M059J (cell line): ENCODE data around the gene MYL3. TPM values are rescaled to one million over a fixed set of nuclear protein-coding genes. Genes with fewer than 3 reads are reported as not detected.
A peak's percentile ranks its signal among the peaks of the same experiment; 100 is the strongest.

Experiments used
- DNase-seq: peaks from one replicate; pipeline ENCODE4 v3.0.0-alpha.2; 2012; ENCODE audit warnings: low read depth
- total RNA-seq: library from RNA; depleted of rRNA; stranded (reverse); fragments of >200 nt; shearing (Covaris generic); gene quantifications from 2 replicates; pipeline ENCODE4 v1.2.3, GENCODE V29; 2014

MYL3 gene
- total RNA-seq, 1 experiment from 2014 or later = 2.6 TPM

DNA sequence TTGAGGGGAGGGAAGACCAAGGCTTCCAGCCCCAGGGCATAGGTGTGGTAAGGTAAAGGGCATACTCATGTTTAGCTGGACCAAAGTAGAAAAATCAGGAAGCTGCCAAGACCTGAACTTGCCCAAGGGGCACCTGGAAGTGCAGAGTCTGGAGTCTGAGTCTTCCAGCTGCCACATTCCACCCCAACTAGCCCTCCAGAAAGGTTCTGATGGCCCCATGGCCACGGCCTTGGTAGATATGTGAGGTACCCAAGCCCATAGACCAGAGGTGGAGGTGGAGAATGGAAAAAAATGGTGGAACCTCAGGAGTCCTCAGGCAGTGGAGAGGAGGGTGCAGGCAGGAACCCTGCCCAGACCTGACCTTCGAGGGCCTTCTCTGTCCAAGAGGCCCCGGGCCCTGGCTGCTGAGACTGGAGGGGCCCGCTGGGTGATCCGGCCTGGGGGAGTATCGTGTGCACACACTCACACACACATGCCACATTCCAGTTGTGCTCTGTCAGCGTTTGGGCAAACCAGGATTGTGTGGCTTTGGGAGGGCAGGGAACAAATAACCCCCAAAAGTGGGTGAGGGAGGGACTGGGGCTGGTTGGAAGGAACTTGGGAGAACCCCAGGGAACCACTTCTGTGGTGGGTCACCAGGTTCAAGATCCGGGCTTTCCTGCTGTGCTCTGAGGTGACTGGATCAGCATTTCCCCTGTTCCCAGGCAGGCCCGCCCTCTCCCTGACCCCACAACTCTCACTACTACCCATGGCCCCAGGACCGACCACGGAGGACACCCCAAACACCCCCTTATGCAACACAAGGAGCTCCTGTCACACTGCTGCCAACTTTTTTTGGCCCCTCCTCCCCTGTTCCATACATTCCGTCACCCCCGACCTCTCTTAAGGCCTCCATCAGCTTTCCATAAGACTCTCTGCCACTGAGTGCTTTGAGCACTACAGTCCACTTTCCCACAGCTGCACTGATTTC, 11.6 kb downstream of the MYL3 start:
- no peak for DNase-seq

DNA sequence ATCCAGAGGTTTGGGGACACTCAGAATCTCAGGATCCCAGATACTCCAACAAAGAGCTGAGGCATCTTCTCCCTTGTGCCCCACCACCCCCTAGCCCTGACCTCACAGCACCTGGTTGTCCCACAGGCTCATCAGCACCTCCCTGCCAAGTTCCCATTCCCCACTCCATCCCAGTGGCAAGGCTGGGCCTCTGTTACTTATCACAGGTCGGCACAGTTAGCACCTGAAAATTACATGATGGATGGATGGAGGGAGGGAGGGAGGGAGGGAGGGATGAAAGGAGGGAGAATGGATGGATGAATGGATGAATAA, 12.8 kb downstream of the MYL3 start:
- no peak for DNase-seq

DNA sequence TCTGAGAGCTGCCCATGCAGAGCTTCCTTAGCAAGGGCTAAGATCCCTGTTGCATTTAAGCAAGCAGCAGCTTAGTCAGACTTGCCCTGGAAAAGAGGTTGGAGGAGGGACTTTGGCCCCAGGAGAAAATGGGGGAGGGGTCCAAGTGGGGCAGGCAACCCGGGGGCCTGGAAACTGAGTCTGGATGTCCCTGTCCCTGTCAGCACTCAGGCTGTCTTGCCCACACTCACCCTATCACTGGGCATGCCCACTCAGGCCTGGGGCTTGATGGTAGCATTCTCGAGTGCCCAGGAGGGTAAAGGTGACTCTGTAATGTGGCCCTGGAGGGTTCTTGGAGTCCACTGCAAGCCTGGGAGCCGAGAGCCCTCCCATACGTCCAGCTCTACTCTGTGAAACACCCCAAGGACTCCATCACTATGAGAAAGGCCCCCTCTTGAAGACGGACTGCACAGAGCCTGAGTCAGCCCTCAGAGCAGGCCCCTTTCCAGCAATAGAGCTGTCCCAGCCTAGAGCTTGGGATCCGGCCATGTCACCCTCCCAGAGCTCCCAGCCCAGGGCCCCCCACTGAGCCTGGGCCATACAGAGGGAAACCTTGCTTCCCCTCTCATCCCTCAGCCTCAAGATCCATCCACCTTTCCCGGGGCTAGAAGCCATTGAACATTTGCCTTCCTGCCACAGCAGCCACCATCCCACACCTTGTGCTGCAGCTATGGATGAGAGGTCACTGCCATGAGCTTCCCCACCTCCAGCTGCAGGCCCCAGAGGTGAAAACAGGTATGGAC, 13.4 kb downstream of the MYL3 start:
- no peak for DNase-seq

DNA sequence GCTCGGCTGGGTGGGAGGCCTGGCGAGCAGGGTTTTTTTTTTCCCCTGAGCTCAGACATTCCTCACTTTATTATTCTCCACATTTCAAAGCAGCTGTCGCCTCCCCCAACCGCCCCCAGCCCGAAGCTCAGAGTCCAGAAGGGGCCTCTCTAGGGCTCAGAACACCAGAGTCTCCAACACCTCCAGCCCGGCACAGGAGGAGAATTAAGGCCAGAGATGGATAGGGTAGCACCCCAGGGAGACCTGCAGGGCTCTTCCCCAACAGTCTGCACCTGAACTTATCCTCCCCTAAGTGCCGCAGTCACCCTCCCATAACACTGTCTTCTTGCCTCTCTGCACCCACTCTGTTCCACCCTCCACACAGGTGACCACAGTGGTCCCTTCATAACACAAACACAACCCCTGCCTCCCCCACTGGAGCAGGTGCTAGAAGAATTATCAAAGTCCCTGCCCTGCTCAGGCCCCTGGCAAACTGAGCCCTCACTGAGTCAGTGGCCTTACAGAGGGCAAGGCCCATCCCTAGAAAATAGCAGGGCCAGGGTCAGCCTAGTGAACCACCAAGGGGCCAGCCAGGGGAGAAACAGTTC, 14.1 kb downstream of the MYL3 start:
- DNase-seq = no peak

DNA sequence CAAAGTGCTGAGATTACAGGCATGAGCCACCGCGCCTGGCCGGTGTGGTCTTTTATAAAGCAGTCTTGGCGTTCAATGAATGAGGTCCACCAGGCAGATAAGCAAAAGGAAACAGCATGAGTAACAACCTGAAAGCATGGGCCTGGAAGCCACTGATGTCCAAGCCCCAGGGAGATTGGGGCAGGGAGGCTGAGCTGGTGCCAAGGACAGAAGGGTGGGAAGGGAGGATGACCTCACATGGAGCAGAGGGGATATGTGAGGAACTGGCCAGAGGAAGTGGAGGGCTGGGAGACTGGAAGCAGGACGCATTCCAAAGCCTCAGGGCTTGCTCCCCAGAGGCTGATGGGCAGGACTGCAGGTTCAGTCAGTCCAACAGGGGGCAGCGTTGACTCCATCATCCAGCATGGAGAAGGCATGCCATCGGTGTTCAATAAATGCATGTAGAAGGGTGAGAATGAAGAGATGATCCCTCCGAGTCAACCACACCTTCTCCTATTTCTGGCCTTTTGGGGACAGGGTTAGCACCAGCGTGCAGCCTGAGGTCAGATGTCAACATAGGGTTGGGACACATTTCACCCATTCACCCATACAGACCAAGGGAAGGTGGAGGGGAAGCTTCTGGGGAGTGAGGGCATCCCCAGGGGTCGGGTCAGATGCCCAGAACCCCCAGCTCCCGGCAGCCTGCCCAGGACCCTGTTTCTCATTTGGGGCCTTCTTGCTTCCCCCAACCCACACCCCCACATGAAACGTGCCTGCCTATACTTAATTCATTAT, 14.8 kb downstream of the MYL3 start:
- peak; percentile 70 for DNase-seq

DNA sequence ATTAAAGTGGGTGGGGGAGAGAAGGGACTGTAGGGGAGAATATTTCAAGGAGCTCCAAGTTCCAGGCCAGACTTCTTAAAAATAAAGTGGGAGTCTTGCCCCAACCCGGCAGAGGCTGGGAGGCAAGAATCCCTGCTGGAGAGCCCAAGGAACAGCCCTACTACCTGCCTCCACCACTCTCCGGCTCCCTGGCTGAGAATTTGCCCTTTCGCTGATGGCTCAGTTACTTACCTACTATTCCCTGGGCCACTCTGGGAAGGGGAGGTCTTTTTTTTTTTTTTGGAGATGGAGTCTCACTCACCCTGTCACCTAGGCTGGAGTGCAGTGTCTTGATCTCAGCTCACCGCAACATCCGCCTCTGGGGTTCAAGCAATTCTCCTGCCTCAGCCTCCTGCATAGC, 15.5 kb downstream of the MYL3 start:
- no peak for DNase-seq

DNA sequence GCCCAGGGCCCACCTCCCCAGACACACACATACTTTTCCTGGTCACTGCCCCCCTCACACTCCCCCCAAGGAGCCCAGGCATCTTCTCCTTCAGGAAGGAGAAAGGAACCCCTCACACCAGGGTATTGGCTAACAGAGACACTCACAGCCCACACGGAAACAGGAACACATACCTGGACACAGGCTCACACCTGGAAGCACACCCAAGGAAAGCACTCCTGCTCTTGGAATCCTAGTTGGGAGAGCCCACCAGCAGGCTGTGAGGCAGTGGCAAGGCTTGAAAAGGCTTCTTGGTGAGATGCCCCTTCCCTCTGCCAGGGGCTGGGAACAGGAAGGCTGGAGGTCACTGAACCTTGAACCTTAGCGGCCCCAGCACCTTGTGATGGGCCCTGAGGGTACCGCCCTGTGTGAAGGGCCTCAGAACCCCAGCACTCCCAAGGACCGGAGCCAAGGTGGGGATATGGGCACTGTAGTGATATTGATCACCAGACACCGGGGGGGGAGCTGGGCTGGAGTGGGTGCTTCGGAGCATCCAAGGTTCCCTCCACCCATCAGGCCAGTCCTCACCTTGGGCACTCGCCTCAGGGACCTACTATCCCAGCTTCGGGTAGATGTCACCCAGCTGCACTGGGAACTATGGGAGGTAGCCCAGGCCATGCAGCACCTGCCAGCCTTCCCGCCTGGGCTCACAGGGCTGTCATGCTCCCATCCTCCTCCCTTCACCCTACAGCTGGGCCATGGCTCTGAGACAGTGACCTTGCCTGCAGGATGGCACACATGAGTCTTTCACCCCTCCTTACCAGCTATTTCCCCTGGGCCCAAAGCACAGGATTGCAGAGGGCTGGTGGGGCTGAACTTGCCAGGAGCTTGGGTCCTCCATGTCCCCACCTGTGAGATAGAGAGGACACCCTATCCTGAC, 16.4 kb downstream of the MYL3 start:
- DNase-seq = no peak

DNA sequence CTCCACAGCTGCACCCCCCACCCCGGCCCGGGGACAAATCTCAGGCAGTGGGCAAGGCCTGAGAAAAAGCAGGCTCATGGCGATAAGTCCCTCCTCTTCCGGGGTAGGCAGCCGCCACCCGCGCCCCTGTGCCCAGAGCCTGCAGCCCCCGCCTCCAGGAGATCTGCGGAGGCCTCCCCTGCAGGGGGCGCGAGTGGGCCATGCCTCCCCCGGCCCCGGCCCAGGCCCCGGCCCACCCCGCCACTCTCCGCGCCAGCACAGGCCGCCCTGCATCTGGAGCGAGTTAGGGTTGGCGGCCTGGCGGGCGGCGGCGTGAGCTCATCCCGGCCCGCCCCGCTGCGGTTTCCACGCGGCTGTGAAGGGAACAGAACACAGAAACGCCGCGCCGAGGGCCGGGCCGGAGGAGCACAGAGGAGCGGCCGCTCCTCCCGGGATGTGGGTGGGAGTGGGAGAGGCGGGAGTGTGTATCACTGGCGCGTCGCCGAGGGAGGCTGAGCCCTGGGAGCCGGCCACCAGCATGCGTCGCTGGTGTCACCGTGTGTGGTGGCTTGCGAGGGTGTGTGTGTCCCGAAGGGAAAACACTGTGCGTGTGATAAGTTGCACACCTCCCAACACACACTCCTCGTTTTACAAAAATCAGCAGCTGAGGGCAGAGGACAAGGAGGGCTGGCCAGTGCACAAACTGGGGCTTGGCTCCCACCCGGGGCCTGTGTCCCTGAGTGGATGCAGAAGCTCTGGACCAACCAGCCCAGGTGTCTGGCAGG, 17.2 kb downstream of the MYL3 start:
- peak; percentile 57 for DNase-seq

DNA sequence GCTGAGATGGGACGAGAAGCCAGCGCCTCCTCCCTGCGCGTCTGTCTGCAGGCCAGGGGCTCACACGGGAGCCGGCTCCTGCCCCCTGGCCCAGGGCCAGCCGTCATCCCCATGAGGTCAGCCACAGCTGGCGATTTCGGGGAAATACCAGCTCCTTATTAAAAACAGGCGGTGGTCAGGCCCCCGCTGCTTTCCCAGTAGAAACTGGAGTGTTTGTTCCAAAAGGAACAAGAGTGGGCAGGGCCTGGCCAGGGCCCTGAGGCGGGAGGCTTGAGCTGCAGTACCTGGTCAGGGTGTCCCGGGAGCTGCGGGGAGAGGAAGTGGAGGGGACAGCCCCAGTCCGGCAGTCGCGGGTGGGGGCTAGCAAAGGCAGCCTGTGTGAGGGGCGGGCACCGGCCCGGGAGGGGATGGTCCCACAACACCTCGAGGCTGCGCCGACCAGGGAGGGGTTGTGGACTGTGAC, 17.8 kb downstream of the MYL3 start:
- peak; percentile 59 for DNase-seq

DNA sequence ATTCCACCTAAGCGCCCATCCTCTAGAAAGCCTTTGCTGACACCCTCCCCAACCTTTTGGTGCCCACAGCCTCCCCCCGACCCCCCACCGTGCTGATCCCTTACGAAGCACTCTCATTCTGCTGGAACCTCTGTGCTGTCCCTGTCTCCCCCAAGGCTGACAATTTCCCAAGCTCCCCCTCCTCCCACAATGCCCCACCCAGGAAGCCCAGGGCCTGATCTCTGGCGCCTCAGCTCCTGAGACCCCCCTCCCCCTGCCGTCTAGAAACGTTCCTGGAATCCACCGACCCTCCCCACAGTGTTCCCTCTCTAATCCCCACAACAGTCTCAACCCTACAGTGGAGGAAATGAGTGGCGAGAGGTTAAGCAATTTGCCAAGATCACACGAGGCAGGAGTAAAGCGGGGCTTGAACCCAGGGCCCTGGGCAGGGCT, 18.3 kb downstream of the MYL3 start:
- no peak for DNase-seq

DNA sequence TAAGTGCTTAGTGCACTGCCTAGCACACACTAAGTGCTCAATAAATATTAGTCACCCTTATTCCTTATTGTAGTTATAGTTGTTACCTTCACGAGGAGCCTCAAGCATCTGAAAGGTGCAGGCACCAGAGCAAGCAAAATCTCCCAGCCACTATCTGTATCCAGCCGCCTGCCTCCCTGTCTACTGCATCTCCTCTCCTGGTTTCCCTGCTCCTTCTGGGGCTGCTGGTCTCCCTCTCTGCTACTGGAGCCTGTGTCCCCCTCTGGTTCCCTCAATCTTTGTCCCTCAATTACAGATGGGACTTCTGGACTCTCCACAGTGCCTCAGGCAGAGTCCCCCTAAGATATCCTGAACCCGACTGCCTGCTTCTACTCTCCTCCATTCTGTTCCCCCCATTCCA, 18.8 kb downstream of the MYL3 start:
- DNase-seq = no peak

DNA sequence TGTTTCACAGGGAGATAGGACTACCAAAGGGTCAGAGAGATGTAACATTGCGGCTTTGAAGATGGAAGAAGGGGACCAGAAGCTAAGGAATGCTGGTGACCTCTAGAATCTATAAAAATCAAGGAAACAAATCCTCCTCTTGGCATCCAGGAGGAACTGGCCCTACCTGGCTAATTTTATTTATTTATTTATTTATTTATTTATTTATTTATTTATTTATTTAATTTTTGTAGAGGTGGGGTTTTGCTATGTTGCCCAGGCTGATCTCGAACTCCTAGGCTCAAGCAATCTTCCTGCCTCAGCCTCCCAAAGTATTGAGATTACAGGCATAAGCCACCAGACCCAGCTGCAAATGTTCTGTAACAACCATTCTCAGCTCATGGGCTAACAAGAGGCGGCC, 19.7 kb downstream of the MYL3 start:
- DNase-seq = no peak

DNA sequence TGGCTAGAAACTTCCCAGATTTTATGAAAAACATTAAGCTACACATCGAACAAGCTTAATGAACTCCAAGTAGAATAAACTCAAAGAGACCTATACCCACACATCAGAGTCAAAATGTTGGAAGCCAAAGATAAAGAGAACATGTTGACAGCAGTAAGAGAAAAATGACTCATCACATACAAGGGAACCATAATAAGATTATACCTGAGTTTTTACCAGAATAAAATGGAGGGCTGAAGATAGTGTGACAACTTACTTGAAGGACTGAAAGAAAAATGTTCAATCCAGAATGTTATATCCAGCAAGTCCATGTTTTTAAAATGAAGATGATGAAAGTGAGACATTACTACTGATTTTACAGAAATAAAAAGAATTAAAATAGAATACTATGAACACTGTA, 22.8 kb downstream of the MYL3 start:
- DNase-seq = no peak

DNA sequence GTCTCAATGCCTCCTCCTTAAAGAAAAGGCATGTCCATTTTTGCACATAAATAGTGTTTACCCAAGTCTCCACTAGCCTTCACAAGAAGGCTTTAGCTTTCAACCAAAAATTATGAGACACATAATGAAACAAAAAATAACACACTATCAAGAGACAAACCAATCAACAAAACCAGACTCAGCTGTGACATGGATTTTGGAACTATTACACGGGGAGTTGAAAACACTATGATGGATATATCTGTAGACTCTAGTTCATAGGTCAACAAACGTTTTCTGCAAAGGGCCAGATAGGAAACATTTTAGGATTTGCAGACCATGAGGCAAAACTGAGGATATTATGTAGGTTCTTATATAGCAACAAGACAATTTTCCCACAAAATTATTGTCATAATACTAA, 24.9 kb downstream of the MYL3 start:
- no peak for DNase-seq

DNA sequence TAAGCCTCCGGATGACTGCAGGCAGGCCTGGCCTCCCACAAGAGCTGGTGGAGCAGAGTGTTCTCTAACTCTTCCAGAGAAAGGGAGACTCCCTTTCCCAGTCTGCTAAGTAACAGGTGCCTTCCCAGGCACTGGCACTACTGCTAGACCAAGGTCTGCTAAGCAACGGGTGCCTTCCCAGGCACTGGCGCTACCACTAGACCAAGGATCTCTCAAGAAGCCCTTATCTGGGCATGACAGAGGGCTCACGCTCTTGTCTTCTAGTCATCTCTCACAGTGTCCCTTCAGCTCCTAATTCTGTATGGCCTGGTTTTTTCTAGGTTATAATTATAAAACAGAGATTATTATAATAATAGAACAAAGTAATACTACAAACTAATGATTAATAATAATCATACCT, 27.8 kb downstream of the MYL3 start:
- no peak for DNase-seq

DNA sequence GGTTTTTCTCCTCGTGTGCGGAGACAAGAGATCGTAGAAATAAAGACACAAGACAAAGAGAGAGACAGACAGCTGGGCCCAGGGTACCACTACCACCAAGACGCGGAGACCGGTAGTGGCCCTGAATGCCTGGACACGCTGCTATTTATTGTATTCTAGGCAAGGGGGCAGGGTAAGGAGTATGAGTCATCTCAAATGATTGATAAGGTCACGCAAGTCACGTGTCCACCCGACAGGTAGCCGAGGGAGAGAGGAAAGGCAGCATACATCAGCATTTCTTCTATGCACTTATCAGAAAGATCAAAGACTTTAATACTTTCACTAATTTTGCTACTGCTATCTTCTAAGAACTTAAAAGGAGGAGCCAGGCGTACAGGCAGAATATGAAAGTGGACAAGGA, 28.2 kb downstream of the MYL3 start:
- no peak for DNase-seq

DNA sequence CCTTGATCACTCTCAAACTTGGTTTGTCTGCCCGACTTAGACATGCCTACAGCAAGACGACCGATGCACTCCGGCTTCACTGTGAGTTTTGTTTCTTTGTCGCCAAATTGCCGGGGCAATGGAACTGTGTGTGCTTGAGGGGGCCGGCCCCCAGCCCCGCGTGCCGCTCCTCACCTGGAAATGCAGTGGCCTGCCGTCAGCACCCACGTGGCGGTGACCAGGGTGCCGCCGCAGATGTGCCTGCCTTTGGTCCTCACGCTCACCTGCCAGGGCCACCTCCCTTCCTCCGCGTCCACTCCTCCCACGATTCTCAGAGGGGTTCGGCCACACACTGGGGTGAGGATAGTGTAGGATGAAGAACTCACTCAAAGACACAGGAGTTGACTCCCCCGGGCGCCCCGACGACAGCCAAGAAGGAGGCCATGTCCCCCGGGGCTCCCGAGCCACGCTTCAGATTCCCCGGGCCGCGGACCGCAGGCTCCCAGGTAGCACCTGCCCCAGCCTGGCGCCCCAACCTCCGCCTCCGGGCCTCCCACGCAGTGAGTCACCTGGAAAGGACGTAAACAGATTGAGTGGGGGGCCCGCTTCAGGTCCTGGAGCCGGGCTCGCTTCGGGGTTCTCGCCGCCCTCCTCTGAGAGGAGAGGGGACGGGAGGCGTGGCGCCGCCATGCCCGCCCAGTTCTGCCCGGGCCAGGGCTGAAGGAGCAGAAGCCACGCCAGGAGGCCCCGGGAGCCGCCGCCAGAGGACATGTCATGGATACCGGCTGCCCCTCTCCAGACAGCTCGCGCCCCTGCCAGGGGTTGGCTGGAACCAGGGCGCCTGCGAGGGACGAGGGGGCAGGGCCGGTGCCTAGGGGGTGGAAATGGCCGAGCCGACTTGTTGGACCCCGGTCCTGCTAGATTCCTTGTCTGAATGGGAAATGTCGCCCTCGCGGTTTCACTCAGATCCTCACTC, 29.6 kb downstream of the MYL3 start:
- DNase-seq = no peak

DNA sequence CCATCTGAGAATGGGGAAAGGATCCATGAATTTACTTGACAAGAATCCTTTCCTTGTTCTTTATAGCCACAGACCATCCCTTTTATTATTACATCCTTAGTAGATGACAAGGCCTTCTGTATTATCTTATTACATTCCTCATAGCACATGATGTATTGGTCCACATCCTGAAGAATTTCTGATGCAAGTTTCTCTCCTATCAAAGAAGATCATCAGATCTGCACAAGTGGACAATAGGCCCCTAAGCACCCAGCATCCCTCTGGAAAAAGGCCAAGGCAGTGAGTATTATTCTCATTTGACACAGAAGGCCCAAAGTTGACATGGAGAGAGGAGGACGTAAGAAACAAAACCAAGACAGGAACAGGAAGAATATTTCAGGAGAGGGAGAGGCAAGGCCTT, 31.4 kb downstream of the MYL3 start:
- no peak for DNase-seq

DNA sequence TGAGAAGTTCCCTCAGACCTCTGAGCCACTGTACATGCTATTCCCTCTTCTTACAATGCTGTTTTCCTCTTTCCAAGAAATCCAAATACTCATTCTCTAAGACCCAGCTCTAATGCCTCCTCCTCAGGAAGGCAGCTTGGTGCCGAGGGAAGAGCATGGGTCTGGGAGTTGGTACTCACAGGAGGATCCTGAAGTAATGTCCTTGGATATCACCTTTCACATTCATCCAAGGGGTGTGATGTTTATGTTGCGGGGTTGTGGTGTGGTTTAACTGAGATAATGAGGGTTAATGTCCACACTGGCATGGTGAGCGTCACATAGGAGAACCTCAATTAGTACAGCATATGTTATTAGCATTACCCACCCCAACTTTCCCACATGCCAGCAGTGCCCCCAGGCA, 31.9 kb downstream of the MYL3 start:
- no peak for DNase-seq
